Heart left ventricle (tissue), 16 donors: Measurements from ENCODE around the gene TKT. TPM values are rescaled to one million over a fixed set of nuclear protein-coding genes. Genes with fewer than 3 reads are reported as not detected.

Experiments
- ATAC-seq, 4 donors: fragments of 200-7000 bp; cut with Tn5 transposase; one replicate each; pipeline ENCODE4 v1.9.1; 2020 to 2022; ENCODE audit warnings: moderate library complexity in 4 of 4, mild to moderate bottlenecking in 3 of 4, moderate number of reproducible peaks in 1 of 4
- DNase-seq, 5 donors: peaks; one replicate each; pipeline ENCODE4 v3.0.0-alpha.2; 2020
- H3K27ac ChIP-seq, 12 donors: fragments of 200-600 bp; sonication (generic) in 4 of 12; one replicate each; pipeline versions ENCODE4 v1.5.0 to v1.8.0; 2016 to 2022; ENCODE audit warnings: mild to moderate bottlenecking in 2 of 12
- H3K27me3 ChIP-seq, 9 donors: fragments of 200-600 bp; sonication (generic) in 2 of 9; one replicate each; pipeline versions ENCODE4 v1.5.1 to v1.8.0; 2016 to 2022; ENCODE audit warnings: mild to moderate bottlenecking in 3 of 9
- H3K36me3 ChIP-seq, 9 donors: fragments of 200-600 bp; sonication (generic) in 2 of 9; one replicate each; pipeline versions ENCODE4 v1.5.0 to v1.8.0; 2018 to 2022; ENCODE audit warnings: mild to moderate bottlenecking in 2 of 9
- H3K4me1 ChIP-seq, 12 donors: fragments of 200-600 bp; sonication (generic) in 4 of 12; one replicate each; pipeline versions ENCODE4 v1.5.0 to v1.8.0; 2016 to 2022; ENCODE audit warnings: mild to moderate bottlenecking in 3 of 12
- H3K4me3 ChIP-seq, 12 donors: fragments of 200-600 bp; sonication (generic) in 4 of 12; one replicate each; pipeline versions ENCODE4 v1.5.0 to v1.8.0; 2017 to 2022; ENCODE audit warnings: mild to moderate bottlenecking in 9 of 12, moderate library complexity in 4 of 12
- H3K9me3 ChIP-seq, 12 donors: fragments of 200-600 bp; sonication (generic) in 4 of 12; one replicate each; pipeline versions ENCODE4 v1.5.0 to v1.8.0; 2016 to 2022; ENCODE audit warnings: mild to moderate bottlenecking in 1 of 12
- CTCF ChIP-seq, 12 donors: fragments of 200-600 bp; sonication (generic) in 4 of 12; IDR thresholded peaks; one replicate each; pipeline versions ENCODE4 v1.5.0 to v1.8.0; 2018 to 2022; ENCODE audit warnings: antibody characterized with exemption in 12 of 12, mild to moderate bottlenecking in 5 of 12
- POLR2A ChIP-seq, 2 donors: fragments of 450-650 bp; IDR thresholded peaks; one replicate each; pipeline ENCODE4 v1.6.1; 2017; ENCODE audit warnings: antibody characterized with exemption in 2 of 2, mild to moderate bottlenecking in 2 of 2, moderate library complexity in 2 of 2
- WGBS, 4 donors: extraction: QIAGEN DNeasy Blood & Tissue Kit in 2 of 4; methylation state at CpG; one replicate each; pipeline versions ENCODE4 v1.1.5 to v1.1.7; 2013 to 2018; 5-methylcytosine and 5-hydroxymethylcytosine counted together
- intact Hi-C, 10 donors: fragments of 100-400 bp; cut with DNase I; formaldehyde crosslinking; loops; one replicate each; pipeline versions ENCODE4 v1.11.1 to v1.14.2; 2022
- polyA plus RNA-seq, 2 donors: library from polyadenylated mRNA; stranded (reverse); fragments of 200-250 nt; gene quantifications; one replicate each; pipeline ENCODE4 v1.2.3, GENCODE V29; 2013
- total RNA-seq, 9 donors: library from RNA; depleted of rRNA in 2 of 9; stranded (reverse); fragments of >200 nt in 2 of 9; fragmentation: NEBNext Ultra II Directional in 3 of 9; extraction: Animal tissue kit (Norgen Biotek cat#: 25700) in 3 of 9; gene quantifications; one replicate each; pipeline versions ENCODE4 v1.1.0 to v1.2.4, GENCODE V29; 2016 to 2023
- donor health status: ischemic (EF 13 %, LVEDD 7.1; RV severe dilation, severe dysfunction).
- donor health status: healthy with polysubstance abuse.
- donor health status: DM: no; HTN: yes; CAD: no.
- donor health status: DM: no; HTN: no; CAD: no.
- donor health status: ischemic (EF 25% LVEDD 6.9; RV normal size, moderate dysfunction).
- donor health status: ischemic (EF 25% LVEDD 5.7; RV mildly dilated, moderate dysfunction).
- donor health status: healthy.
- donor health status: DM: yes; HTN: yes; CAD: no.
- donor health status: ischemic (EF 35%, LVEDD 5.7; RV mildly dilated, moderate dysfunction).
- donor health status: nonischemic (EF 11% LVEDD 7.7; RV severe dilation, severe dysfunction).
- donor health status: DM: yes; HTN: yes; CAD: no.
- donor health status: PGD.
- donor health status: ischemic (EF 29% LVEDD 5.4; RV normal size, mild dysfunction).
- donor health status: nonischemic (EF 23%, LVEDD 6.1; RV moderate dilation, normal function).

The TKT gene
- total and polyA plus RNA-seq, 11 donors, result 20.6 to 111 (median 36.6) TPM

- H3K4me1 ChIP-seq, result peaks cover 0 to 39% (median 21%) of the 10 kb centered on the region in 12 donors
- no peak overlapping the region for H3K4me3 ChIP-seq
- H3K36me3 ChIP-seq, result no peaks in the 10 kb centered on the region
- no peaks in the 10 kb centered on the region for H3K9me3 ChIP-seq
- intact Hi-C loops, result no loop called here
- no peak for ATAC-seq
- H3K27ac ChIP-seq, result peak overlapping the region in 10 of 12 donors; percentile 8 to 79 (median 68)
- DNase-seq, result no peak
- H3K27me3 ChIP-seq, result no peaks in the 10 kb centered on the region
- TF ChIP-seq POLR2A (IDR thresholded peaks at IDR 0.05) (no peak), CTCF (IDR thresholded peaks at IDR 0.05) (no peak)
- WGBS, 4 donors, result 72 to 76% (median 74%) methylated on average over 8 of the region's 8 CpGs
These were observed 3.0 kb upstream of the TKT start for GRCh38 chr3:53258600-53259426.

GRCh38 chr3:53257465-53257864, 1.6 kb upstream of the TKT start:
- no peak overlapping the region for H3K4me3 ChIP-seq
- TF ChIP-seq CTCF (IDR thresholded peaks at IDR 0.05) (no peak), POLR2A (IDR thresholded peaks at IDR 0.05) (no peak)
- no peak for ATAC-seq
- DNase-seq, result no peak
- no peaks in the 10 kb centered on the region for H3K27me3 ChIP-seq
- intact Hi-C loops, result no loop called here
- no peaks in the 10 kb centered on the region for H3K9me3 ChIP-seq
- H3K4me1 ChIP-seq, result peaks cover 0 to 52% (median 25%) of the 10 kb centered on the region in 12 donors
- H3K27ac ChIP-seq, result peak overlapping the region in 2 of 12 donors; percentile 11 to 93
- no peaks in the 10 kb centered on the region for H3K36me3 ChIP-seq
- WGBS, 4 donors, result 96 to 100% (median 97%) methylated on average over 4 of the region's 4 CpGs

- WGBS, 4 donors, result 91 to 96% (median 93%) methylated on average over 5 of the region's 5 CpGs
- Histone ChIP-seq H3K4me1 (peaks cover 0 to 59% (median 28%) of the 10 kb centered on the region in 12 donors), H3K36me3 (no peaks in the 10 kb centered on the region), H3K27me3 (no peaks in the 10 kb centered on the region), H3K9me3 (no peaks in the 10 kb centered on the region), H3K27ac (peak overlapping the region in 1 of 12 donors; percentile 93), H3K4me3 (no peak overlapping the region)
- no peak for DNase-seq
- TF ChIP-seq POLR2A (IDR thresholded peaks at IDR 0.05), result no peak
- ATAC-seq, result no peak
- intact Hi-C loops, result no loop called here
These were observed 858 bp upstream of the TKT start for GRCh38 chr3:53256704-53257055.

- intact Hi-C loops, result no loop called here
These were observed 423 bp downstream of the TKT start for GRCh38 chr3:53255423-53255774.

More at GRCh38 chr3:53255423-53255774, 423 bp downstream of the TKT start:
- no peak for TF ChIP-seq CTCF (IDR thresholded peaks at IDR 0.05)
- no peak for TF ChIP-seq POLR2A (IDR thresholded peaks at IDR 0.05)
- ATAC-seq (peak; percentile 12 to 44 (median 43)), DNase-seq (peak; percentile 48 to 75 (median 58))
- Histone ChIP-seq H3K9me3 (no peaks in the 10 kb centered on the region), H3K36me3 (no peaks in the 10 kb centered on the region), H3K4me3 (peak overlapping the region; percentile 74 to 95 (median 90)), H3K27ac (peak overlapping the region; percentile 78 to 97 (median 90)), H3K4me1 (peaks cover 0 to 65% (median 38%) of the 10 kb centered on the region in 12 donors), H3K27me3 (no peaks in the 10 kb centered on the region)
- 0 to 1% (median 0%) methylated on average over 7 to 44 of the region's 44 CpGs for WGBS, 4 donors
